Tibial nerve (tissue), 4 donors: ENCODE results near the gene TAS1R2.

Experiments
- EP300 ChIP-seq, 2 donors: sonication (generic); formaldehyde crosslinking; IDR thresholded peaks; one replicate each; pipeline ENCODE4 v1.6.1; 2017; ENCODE audit warnings: antibody characterized with exemption in 2 of 2, mild to moderate bottlenecking in 1 of 2
- POLR2A ChIP-seq, 2 donors: fragments of 450-650 bp; IDR thresholded peaks; one replicate each; pipeline ENCODE4 v1.6.1; 2017; ENCODE audit warnings: antibody characterized with exemption in 2 of 2, mild to moderate bottlenecking in 2 of 2, moderate library complexity in 2 of 2
- TF ChIP-seq, protein P1 (sequence below), 5 experiments: fragments of 200-600 bp in 3 of 5; fragments of 450-650 bp in 2 of 5; sonication (generic) in 3 of 5; IDR thresholded peaks; one replicate each; pipeline ENCODE4 v1.5.1; 2016 to 2019; ENCODE audit warnings: antibody characterized with exemption in 5 of 5, mild to moderate bottlenecking in 3 of 5, moderate library complexity in 2 of 5

DNA sequence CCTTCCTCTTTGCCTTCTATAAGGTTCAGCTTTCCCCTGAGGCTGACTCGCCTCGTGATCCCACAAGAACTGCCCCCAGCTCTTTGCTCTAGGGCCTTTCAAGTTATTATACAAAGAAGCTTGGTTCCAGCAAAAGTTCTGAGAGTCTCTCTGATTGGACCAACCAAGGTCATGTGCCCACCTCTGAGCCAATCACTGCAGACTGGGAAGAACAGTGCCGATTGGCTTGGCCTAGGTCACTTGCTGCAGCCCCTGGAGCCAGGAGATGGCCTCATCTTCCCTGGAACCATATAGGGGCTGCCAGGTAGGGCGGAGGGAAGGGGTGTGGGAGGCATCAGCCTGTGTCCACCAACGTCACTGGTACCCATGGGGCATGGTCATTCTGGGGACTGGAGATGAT, 22.8 kb downstream of the TAS1R2 start:
- TF ChIP-seq, protein P1, sequence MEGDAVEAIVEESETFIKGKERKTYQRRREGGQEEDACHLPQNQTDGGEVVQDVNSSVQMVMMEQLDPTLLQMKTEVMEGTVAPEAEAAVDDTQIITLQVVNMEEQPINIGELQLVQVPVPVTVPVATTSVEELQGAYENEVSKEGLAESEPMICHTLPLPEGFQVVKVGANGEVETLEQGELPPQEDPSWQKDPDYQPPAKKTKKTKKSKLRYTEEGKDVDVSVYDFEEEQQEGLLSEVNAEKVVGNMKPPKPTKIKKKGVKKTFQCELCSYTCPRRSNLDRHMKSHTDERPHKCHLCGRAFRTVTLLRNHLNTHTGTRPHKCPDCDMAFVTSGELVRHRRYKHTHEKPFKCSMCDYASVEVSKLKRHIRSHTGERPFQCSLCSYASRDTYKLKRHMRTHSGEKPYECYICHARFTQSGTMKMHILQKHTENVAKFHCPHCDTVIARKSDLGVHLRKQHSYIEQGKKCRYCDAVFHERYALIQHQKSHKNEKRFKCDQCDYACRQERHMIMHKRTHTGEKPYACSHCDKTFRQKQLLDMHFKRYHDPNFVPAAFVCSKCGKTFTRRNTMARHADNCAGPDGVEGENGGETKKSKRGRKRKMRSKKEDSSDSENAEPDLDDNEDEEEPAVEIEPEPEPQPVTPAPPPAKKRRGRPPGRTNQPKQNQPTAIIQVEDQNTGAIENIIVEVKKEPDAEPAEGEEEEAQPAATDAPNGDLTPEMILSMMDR (IDR thresholded peaks at IDR 0.05), result no peak
- TF ChIP-seq POLR2A (IDR thresholded peaks at IDR 0.05) (no peak), EP300 (IDR thresholded peaks at IDR 0.05) (no peak)
